HepG2 (cell line): ENCODE data around the gene BTBD7. TPM values are rescaled to one million over a fixed set of nuclear protein-coding genes. Genes with fewer than 3 reads are reported as not detected.

ENCODE experiments used
- CHD2 ChIP-seq: IDR thresholded peaks from 2 replicates; pipeline ENCODE4 v1.6.1; 2011; ENCODE audit warnings: low read depth, low read length, improper control_type of control experiment
- NR2F1 ChIP-seq, 2 experiments: fragments of 450-650 bp in 1 of 2; formaldehyde crosslinking in 1 of 2; IDR thresholded peaks; 2 replicates each; pipeline versions ENCODE4 v1.5.0 to v1.6.1; 2016 to 2020; ENCODE audit warnings: mild to moderate bottlenecking in 1 of 2, missing compliant biosample characterization in 1 of 2, missing genetic modification reagents in 1 of 2, moderate library complexity in 1 of 2
- SKI ChIP-seq: fragments of 450-650 bp; IDR thresholded peaks from one replicate; pipeline ENCODE4 v1.6.1; 2018; ENCODE audit warnings: mild to moderate bottlenecking; ENCODE audit not compliant: partially characterized antibody
- ZBTB3 ChIP-seq: sonication (generic); formaldehyde crosslinking; IDR thresholded peaks from 2 replicates; pipeline ENCODE4 v1.4.0; 2020; ENCODE audit warnings: low read depth, mild to moderate bottlenecking, moderate library complexity, missing genetic modification reagents, borderline replicate concordance
- ZNF431 ChIP-seq: sonication (generic); formaldehyde crosslinking; IDR thresholded peaks from 2 replicates; pipeline ENCODE4 v1.9.0; 2022; ENCODE audit warnings: missing genetic modification reagents, low read depth, mild to moderate bottlenecking, borderline replicate concordance
- ZNF589 ChIP-seq: sonication (generic); formaldehyde crosslinking; conservative IDR thresholded peaks from 2 replicates; pipeline ENCODE4 v1.8.0; 2022; ENCODE audit warnings: mild to moderate bottlenecking, moderate library complexity, missing genetic modification reagents
- ZNF883 ChIP-seq: sonication (generic); formaldehyde crosslinking; IDR thresholded peaks from 2 replicates; pipeline ENCODE4 v1.5.1; 2020; ENCODE audit warnings: mild to moderate bottlenecking, missing genetic modification reagents; ENCODE audit errors: not compliant biosample characterization
- ZSCAN21 ChIP-seq: sonication (generic); formaldehyde crosslinking; IDR thresholded peaks from 2 replicates; pipeline ENCODE4 v1.8.0; 2022; ENCODE audit warnings: mild to moderate bottlenecking, missing genetic modification reagents, moderate library complexity, borderline replicate concordance
- polyA plus RNA-seq, 8 experiments: library from polyadenylated mRNA; depleted of rRNA in 3 of 8; stranded (reverse) in 7 of 8; unstranded in 1 of 8; fragments of >200 nt; fragmentation: Illumina TruSeq in 4 of 8; extraction: Trizol in 4 of 8; gene quantifications; 2 replicates each; pipeline versions ENCODE4 v1.2.1 to v1.2.3, GENCODE V29; 2011 to 2016; ENCODE audit warnings: low read depth in 4 of 8, missing spikeins in 1 of 8, mixed read lengths in 1 of 8; ENCODE audit not compliant: insufficient read depth in 1 of 8
- total RNA-seq, 5 experiments: library from RNA; depleted of rRNA; stranded (reverse); fragments of >200 nt; fragmentation: Illumina TruSeq; extraction: Trizol; gene quantifications; 2 replicates each; pipeline ENCODE4 v1.2.3, GENCODE V29; 2016; ENCODE audit warnings: low read depth in 1 of 5
- TF ChIP-seq, protein P1 (sequence below): sonication (generic); formaldehyde crosslinking; IDR thresholded peaks from 2 replicates; pipeline ENCODE4 v1.4.0; 2020; ENCODE audit warnings: missing genetic modification reagents
- TF ChIP-seq, protein P2 (sequence below): sonication (generic); formaldehyde crosslinking; IDR thresholded peaks from 2 replicates; pipeline ENCODE4 v1.4.0; 2020; ENCODE audit warnings: mild to moderate bottlenecking, missing genetic modification reagents
- TF ChIP-seq, protein P3 (sequence below), 2 experiments: fragments of 450-650 bp in 1 of 2; sonication (generic) in 1 of 2; formaldehyde crosslinking in 1 of 2; IDR thresholded peaks; 2 replicates each; pipeline versions ENCODE4 v1.6.1 to v1.8.0; 2016 to 2022; ENCODE audit warnings: antibody characterized with exemption in 1 of 2, mild to moderate bottlenecking in 1 of 2, missing genetic modification reagents in 1 of 2

BTBD7 gene
- total and polyA plus RNA-seq, 2 of the 13 experiments (the other 11 are each of a cell fraction or from before 2014, with no cell fraction given): 11.6 to 15.2 TPM

DNA sequence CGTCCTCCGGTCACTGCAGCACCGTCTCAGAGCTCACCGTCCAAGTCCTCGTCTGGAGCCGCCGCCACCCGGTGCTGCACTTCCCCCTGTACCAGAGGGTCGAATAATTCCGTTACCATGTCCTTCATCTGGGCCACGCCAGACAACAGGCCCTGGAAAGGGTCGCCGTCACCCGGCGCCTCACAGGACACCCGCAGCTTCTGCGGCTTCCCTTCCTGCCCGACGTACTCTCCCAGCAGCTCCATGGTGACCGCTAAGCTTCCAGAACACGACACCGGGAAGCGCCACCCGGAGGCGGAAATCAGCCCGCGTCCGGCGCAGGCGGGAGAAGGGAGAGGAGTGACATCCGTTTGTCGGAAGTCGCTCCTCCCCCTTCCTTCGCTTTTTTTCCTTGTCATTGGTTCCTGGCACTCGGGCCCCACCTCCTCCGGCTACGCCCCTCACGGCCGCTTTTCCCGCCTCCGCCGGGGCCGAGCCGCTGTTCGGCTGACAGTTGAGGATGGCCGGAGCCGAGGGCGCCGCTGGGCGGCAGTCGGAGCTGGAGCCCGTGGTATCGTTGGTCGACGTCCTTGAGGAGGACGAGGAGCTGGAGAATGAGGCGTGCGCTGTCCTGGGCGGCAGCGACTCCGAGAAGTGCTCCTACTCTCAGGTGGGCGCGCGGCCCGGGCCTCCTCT is 125.9 kb downstream of the BTBD7 start, which contains the start of the genes GON7 and UBR7 (continued):
- TF ChIP-seq ZBTB3 (CRISPR knock-in tag): peak; percentile 56; the same call in 1 of the 2 replicates
- TF ChIP-seq, protein P1, sequence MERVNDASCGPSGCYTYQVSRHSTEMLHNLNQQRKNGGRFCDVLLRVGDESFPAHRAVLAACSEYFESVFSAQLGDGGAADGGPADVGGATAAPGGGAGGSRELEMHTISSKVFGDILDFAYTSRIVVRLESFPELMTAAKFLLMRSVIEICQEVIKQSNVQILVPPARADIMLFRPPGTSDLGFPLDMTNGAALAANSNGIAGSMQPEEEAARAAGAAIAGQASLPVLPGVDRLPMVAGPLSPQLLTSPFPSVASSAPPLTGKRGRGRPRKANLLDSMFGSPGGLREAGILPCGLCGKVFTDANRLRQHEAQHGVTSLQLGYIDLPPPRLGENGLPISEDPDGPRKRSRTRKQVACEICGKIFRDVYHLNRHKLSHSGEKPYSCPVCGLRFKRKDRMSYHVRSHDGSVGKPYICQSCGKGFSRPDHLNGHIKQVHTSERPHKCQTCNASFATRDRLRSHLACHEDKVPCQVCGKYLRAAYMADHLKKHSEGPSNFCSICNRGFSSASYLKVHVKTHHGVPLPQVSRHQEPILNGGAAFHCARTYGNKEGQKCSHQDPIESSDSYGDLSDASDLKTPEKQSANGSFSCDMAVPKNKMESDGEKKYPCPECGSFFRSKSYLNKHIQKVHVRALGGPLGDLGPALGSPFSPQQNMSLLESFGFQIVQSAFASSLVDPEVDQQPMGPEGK: 0 out of 2 replicates have a peak, but pooled peaks have one; percentile 5
- peak; percentile 94 for TF ChIP-seq ZNF883 (CRISPR knock-in tag)
- TF ChIP-seq, protein P2, sequence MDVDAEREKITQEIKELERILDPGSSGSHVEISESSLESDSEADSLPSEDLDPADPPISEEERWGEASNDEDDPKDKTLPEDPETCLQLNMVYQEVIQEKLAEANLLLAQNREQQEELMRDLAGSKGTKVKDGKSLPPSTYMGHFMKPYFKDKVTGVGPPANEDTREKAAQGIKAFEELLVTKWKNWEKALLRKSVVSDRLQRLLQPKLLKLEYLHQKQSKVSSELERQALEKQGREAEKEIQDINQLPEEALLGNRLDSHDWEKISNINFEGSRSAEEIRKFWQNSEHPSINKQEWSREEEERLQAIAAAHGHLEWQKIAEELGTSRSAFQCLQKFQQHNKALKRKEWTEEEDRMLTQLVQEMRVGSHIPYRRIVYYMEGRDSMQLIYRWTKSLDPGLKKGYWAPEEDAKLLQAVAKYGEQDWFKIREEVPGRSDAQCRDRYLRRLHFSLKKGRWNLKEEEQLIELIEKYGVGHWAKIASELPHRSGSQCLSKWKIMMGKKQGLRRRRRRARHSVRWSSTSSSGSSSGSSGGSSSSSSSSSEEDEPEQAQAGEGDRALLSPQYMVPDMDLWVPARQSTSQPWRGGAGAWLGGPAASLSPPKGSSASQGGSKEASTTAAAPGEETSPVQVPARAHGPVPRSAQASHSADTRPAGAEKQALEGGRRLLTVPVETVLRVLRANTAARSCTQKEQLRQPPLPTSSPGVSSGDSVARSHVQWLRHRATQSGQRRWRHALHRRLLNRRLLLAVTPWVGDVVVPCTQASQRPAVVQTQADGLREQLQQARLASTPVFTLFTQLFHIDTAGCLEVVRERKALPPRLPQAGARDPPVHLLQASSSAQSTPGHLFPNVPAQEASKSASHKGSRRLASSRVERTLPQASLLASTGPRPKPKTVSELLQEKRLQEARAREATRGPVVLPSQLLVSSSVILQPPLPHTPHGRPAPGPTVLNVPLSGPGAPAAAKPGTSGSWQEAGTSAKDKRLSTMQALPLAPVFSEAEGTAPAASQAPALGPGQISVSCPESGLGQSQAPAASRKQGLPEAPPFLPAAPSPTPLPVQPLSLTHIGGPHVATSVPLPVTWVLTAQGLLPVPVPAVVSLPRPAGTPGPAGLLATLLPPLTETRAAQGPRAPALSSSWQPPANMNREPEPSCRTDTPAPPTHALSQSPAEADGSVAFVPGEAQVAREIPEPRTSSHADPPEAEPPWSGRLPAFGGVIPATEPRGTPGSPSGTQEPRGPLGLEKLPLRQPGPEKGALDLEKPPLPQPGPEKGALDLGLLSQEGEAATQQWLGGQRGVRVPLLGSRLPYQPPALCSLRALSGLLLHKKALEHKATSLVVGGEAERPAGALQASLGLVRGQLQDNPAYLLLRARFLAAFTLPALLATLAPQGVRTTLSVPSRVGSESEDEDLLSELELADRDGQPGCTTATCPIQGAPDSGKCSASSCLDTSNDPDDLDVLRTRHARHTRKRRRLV: 0 out of 2 replicates have a peak, but pooled peaks have one; percentile 58
- TF ChIP-seq, protein P3, sequence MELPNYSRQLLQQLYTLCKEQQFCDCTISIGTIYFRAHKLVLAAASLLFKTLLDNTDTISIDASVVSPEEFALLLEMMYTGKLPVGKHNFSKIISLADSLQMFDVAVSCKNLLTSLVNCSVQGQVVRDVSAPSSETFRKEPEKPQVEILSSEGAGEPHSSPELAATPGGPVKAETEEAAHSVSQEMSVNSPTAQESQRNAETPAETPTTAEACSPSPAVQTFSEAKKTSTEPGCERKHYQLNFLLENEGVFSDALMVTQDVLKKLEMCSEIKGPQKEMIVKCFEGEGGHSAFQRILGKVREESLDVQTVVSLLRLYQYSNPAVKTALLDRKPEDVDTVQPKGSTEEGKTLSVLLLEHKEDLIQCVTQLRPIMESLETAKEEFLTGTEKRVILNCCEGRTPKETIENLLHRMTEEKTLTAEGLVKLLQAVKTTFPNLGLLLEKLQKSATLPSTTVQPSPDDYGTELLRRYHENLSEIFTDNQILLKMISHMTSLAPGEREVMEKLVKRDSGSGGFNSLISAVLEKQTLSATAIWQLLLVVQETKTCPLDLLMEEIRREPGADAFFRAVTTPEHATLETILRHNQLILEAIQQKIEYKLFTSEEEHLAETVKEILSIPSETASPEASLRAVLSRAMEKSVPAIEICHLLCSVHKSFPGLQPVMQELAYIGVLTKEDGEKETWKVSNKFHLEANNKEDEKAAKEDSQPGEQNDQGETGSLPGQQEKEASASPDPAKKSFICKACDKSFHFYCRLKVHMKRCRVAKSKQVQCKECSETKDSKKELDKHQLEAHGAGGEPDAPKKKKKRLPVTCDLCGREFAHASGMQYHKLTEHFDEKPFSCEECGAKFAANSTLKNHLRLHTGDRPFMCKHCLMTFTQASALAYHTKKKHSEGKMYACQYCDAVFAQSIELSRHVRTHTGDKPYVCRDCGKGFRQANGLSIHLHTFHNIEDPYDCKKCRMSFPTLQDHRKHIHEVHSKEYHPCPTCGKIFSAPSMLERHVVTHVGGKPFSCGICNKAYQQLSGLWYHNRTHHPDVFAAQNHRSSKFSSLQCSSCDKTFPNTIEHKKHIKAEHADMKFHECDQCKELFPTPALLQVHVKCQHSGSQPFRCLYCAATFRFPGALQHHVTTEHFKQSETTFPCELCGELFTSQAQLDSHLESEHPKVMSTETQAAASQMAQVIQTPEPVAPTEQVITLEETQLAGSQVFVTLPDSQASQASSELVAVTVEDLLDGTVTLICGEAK (IDR thresholded peaks at IDR 0.05): peak; percentile 43; the same call in 1 of the 2 replicates
- TF ChIP-seq, protein P3 (CRISPR knock-in tag; IDR thresholded peaks at IDR 0.05): peak; percentile 67; the same call in 1 of the 2 replicates
- no peak for TF ChIP-seq NR2F1 (CRISPR knock-in tag; IDR thresholded peaks at IDR 0.05)
- TF ChIP-seq ZNF431 (CRISPR knock-in tag): no peak; the same call in 1 of the 2 replicates
- no peak for TF ChIP-seq SKI
- no peak for TF ChIP-seq CHD2
- TF ChIP-seq ZSCAN21 (CRISPR knock-in tag): no peak
- TF ChIP-seq ZNF589 (CRISPR knock-in tag): no peak
